ENCODE data around the gene COL16A1.
A peak's percentile ranks its signal among the peaks of the same experiment; 100 is the strongest.

Gene COL16A1

DNA sequence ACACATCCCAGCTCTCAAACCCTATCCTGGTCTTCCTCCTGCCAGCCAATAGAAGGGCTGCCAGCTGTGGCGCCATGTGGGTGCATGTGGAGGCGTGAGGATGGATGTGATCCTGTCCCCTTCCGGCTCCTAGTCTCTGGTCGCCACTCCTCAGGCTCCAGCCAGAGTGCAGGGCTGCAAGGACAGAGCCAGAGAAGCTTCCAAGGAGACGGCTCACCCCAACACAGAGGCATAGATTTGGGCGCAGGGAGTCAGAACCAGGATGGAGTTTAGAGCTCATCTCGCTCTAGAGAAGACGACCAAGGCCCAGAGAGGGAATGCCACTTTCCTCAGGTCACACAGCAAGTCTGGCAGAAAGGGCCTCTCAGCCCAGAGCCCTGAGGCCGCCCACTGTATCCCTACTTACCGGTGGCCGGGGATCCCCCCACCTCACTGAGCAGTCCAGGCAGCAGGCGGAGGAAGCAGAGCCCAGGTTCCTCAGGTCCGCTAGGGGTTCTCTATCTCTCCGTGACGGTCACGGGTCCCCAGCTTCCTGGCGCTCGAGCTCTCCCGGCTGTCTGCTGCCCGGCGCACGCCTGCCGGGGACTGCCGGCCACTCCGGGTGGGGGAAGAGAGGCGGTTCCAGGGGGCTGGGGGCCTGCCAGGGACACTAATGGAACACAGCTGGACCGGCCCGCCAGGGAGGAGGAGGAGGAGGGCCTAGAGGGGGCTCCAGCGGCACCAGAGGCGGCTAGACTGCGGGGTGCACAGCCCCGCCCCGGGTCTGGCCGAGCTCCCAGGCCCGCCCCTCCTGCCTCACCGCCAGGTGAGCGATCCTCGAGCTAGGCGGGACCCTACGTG is at the start of gene COL16A1:
Gene COL16A1 (minus strand): TSS at position 587 of the 840 bp plus-strand sequence. CDS start 1,824 bp downstream, outside the sequence.
- DNase-seq (ENCODE audit: low spot score) = no peak

DNA sequence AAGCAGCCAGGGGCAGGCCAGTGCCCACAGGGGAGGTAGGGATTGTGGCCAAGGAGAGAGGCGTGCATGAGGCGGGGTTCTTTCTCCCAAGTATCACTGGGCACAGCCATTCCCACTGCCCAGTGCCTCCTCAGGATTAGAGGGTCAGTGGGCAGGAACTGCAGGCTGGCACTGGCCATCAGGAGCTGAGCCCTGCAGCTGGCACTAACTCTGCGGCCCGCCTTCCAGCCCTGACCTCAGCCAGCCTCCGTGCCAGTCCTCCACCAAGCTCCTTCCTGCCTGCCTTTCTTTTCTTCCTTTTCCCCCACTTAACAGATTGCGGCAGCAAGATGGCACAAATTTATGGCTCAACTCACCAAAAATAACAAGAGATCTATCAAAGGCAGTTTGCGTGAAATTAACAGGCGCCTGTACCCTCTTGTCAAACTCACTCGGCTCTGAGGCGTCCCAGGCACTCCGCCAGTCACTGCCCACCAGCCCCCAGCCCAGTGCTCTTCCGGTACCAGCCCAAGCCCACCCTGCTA is 49.2 kb upstream of the COL16A1 start:
- peak; percentile 35 for DNase-seq (ENCODE audit: low spot score)

DNA sequence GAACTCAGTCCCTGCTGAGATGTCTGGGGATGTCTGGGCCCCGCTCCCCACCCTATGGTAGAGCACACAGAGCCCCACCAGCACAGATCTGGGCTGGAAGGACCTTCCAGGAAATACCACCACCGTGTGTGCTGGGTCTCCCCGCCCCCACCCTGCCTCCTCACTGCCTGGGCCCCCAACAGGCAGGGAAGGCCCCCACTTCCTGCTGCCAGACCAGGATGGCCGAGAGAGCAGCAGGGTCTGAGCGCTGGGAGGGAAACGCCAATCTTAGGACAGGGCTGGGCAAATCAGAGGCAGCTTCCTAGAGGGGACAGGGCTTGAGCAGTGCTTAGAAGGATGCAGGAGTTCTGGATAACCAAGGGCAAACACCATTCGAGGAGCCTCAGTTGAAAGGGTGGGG is 48.4 kb upstream of the COL16A1 start:
- DNase-seq (ENCODE audit: low spot score) = no peak

DNA sequence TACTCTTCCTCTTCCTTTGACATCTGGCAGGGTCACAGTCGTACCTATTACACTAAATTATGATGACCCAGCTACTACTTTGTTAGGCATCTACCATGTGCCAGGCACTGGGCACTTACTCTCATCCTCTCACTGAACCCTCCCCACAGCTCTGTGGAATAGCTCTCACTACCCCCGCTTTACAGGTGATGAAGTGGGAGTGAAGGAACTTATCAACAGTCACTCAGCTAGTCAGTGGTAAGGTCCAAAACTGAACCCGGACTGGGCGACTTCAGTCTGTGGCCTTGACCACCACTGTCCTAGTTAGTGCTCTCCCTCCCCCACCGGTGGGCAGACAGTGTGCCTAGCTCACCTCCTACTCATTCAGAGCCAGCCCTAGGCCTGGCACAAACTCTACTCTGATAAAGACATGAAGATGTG is 48.0 kb upstream of the COL16A1 start:
- DNase-seq (ENCODE audit: low spot score) = no peak

DNA sequence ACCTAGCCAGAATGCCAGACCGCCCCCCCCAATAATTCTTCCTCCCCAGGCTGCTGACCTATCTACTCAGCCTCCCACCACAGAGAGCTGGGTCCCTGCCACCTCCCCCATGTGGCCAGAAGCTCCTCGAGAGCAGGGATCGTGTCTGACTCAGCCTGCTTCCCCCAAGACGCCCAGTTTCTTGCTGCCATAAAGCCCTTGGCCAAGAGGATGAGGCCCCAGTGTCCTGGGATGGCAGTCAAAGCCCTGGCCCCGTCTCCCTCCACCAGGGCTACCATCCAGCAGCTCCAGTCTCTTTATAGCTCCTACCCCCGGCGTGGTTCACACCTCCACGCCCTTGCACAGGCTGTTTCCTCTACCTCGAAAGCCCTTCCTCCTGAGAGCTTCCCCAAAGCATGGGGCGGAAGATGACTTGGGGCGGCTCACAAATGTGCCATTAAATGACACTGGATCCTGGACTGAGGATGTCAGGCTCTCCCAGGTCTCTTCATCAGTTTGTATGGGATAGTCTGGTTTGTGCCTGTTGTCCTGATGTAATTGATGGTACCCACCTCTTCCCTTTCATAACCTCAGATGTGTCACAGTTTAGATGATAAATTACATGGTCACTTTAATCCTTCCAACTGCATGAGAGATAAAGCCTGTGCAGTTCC is 47.2 kb upstream of the COL16A1 start:
- DNase-seq (ENCODE audit: low spot score) = peak; percentile 38

DNA sequence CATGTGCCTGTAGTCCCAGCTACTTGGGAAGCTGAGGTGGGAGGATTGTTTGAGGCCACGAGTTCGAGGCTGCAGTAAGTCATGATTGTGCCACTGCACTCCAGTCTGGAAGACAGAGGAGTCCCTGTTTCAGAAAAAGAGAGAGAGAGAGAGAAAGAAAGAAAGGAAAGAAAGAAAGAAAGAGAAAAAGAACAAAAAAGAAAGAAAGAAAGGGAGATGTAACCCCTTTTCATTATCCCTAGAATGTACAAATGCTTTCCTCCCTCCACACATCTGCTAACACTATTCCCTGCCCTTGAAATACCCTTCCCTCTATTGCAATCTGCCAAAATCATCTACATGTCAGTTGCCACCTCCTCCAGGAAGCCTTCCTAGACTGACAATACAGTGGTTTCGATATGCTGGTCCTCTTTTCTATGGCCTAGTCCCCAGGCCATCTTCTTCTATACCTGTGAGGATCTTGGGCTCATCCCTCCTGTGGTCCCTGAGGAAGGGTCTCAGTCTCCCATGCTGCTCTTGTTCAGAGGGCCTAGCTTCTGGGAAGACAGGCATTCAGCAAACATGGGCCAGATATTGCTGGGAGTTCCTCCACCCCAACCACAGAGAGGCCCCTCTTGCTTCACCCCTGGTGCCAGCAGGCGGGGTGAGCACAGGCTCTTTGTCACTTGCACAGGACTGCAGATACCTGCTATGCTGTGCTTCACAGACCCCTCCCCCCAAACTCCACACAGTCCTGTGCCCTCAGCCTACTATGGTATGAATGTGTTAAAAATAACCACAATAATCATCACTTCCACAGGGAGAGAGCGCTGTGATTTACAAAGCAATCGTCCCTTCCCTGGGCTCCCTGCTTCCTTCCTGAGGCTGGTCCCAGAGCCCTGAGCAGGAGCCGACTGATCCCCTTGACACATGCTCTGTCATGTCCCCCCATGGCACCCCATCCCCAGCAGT is 46.2 kb upstream of the COL16A1 start:
- no peak for DNase-seq (ENCODE audit: low spot score)

DNA sequence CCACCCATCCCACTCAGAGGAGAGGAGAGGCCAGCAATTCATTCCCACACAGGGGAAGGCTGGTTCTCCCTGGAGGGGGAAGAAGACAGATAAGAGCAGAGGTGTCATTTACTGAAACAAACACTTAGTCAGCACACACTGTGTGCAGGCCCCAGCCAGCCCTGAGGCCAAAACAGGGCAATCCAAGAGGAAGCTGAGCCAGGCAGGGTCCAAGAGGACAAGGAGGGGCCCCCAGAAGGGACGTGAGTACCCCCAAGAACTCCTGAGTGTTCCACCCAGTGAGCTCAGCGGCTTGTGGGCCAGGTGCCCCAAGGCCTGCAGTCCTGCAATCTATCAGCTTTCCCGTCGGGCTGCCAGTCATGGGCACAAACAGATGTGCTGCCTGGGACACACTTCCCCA is 44.5 kb upstream of the COL16A1 start:
- DNase-seq (ENCODE audit: low spot score) = no peak

DNA sequence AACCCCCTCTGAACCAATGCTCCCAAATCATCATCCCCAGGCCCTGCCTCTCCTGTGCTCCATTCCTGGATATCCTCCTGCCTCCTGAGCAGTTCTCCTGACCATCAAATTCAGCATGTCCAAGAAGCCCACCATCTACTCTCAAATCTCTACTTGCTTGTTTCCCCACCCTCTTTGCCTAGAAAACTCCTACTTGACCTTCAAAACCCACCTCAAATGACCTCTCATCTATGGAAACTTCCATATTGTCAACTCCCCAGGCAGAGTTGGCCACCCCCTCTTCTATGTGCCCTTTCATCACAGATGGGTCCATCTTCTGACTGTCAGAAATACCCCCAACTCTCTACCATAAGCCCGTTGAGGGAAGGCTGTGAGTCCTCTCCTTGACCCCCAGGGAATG is 43.5 kb upstream of the COL16A1 start:
- DNase-seq (ENCODE audit: low spot score) = no peak

DNA sequence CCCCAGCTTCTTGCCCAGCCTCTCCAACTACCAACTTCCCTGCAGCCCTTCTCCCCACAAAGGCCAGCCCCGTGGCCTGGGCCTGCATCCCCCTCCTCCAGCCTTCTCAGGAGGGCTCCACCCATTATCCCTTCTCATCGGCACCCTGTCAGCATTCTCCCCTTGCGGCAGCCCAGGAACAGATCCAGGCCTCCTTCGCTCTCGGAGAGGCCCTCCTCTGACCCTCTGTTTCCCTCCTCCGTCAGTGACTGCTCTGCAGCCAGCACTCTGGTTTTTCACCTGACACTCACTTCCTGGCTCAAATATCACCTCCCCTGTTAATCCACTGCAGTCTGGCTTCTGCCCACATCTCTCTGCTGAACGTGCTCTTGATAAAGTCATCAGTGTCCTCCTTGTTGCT is 42.9 kb upstream of the COL16A1 start:
- DNase-seq (ENCODE audit: low spot score) = peak; percentile 22

DNA sequence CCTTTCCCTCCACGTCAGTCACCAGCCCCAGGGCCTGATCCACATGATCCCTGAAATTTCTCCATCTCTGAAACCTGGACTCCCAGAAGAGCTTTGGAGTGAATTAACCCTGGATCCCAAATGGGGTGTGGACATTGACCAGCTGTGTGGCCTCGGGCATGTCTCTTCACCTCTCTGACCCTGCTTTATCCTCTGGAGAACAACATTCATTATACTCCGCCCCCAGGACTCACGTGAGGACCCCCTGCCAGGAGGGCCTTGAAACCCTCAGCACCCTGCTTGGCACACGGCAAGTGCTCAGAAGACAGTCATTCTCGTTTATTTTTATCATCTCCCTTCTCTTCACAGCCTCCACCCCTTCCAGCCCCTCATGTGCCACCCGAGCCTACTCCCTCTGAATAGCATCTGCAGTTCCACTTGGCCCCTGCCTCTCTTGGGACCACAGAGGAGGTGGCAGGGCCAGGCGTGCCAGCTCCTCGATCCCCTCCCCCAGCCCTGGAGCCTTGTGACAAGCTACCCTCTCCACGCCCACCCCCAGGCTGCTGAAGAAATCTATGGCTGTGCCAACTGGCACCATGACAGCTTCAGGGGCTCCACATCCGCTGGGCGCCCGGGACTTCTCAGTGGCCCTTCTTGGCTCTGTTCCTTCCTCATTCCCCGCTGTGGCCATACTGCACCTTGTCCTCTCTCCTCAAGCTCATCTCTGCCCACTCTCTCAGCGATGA is 42.3 kb upstream of the COL16A1 start:
- no peak for DNase-seq (ENCODE audit: low spot score)

DNA sequence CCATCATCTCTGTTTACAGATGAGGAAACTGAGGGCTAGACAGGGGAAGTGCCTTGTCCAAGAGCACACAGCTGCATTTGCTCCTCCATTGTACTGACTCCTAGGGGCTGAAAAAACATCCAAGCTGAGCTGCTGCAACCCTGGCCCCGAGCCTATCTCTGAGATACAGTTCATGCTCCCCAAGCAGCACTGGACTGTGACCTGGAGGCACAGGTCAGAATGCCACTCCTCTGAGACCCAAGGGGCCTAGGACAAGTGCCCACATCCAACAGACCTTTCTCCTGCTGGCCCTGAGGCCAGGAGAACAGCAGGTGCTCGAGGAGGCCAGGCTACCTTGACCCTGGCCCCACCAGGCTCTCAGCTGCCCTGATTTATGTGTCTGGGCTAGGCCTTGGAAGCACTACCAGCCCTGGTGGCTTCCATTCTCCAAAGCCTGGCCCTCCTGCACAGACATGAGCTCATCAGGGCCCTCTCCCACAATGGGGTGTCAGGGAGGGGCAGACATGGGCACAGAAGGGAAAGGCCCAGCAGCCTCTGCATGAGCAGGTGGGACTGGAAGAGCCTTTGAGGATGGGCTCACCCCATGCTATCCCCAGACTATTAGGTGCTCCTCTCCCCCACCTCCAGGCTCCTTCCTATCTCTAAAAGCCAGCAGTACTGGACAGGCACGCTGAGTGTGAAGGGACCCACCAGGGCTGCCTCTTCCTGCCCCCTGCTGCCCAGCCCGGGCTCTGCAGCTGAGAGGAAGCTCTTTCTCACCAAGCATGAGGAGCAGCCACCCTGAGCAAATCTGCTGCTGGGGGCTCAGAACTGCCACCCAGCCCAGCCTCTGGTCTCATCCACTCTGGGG is 41.5 kb upstream of the COL16A1 start:
- peak; percentile 73 for DNase-seq (ENCODE audit: low spot score)

DNA sequence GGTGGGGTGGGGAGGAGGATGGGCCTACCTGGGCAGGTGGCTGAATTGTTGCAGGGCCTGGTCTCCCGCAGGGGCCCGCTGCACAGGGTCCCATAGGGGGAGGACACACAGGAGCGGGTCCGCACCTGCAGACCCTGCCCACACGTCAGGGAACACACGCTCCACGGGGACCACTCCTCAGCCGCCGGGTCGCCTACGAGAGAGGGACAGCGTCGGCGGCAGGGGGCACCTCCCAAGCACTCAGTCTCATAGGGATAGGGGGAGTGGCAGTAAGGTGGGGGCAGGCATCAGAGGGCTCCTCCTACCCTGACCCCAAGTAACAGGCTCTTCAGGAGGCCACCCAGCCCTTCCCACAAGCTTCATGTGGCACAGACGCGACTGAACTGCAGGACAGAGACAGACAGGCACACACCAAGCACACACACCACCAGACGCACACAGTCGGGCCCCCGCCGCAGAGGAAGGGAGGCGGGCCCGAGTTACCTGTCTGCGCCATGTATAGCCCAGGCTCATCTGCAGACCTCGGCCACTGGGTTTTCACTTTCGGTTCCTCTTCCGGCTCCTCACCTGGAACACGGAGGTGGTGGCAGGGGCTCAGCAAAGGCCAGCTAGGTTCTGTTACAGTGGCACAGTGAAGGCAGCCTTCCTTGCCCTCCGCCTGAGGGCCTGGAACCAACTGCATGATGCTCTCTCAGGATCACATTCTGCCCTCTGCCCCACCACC is 40.5 kb upstream of the COL16A1 start:
- DNase-seq (ENCODE audit: low spot score) = no peak

DNA sequence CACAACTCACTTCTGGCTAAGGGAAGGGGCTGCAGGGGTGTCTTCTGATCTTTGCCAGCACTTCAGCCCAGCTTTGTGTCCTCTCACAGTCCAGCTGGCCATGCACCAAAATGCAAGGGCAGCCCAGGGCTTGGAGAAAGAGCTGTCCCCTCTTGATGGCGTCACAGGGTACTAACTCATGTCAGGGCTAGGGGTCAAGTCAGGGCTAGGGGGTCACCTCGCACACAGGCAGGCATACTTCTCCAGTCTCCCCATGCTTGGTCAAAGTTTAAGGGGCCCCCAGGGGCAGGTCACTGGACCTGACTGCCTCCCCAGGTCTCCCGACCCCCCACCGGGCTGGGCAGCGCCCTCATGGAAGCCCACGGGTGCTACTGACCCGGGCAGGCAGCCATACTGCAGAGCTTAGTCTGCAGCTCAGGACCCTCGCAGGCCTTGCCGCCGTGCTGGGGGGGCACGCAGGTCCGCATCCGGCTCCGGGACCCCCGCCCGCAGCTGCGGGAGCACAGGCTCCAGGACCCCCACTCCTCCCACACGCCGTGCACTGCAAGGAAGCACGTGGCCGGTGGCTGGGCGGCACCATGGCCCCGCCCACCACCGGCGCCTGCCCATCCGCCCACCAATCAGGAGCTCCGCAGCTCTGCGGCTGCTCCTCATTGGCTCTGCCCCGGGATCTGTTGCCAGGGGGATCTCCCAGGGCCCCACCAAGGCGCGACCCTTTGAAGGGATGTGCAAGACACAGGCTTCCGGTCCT is 38.8 kb upstream of the COL16A1 start:
- no peak for DNase-seq (ENCODE audit: low spot score)

DNA sequence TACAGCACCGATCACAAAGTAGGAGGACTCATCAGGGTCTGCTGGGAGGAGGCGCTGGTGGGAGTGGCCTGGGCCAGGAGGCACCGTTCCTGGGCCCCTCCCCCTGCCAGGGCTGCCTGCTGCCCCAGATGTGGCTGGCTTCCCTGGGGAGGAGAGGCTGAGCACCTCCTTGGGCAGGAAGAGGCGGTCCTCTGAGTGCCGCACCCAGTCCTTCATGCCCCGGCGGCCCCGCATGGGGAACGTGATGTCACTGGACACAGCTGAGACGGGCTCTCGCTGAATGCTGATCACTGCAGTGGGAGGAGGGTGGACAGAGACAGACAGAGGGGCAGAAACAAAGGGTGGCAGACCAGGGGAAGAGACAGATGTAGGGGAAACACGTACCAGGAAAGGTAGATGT is 35.5 kb upstream of the COL16A1 start:
- DNase-seq (ENCODE audit: low spot score) = no peak

DNA sequence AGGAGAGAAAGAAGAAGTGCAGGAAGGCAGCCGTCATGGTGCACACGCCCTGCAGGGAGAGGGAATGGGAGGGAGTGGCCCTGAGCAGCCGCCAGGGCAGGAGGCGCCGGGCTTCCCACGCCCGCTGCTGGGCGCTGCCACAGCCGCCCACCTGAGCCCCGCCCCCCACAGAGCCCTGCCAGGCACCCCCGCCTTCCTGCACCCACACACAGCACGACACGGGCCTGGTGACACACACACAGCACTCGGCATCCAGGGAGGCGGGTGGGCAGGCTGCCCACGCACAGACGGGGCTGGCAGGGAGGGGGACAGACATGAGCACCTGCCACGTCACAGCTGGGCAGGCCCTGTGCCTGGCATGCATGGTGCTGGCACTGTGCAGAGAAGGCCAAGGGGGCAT is 32.9 kb upstream of the COL16A1 start:
- DNase-seq (ENCODE audit: low spot score) = no peak

DNA sequence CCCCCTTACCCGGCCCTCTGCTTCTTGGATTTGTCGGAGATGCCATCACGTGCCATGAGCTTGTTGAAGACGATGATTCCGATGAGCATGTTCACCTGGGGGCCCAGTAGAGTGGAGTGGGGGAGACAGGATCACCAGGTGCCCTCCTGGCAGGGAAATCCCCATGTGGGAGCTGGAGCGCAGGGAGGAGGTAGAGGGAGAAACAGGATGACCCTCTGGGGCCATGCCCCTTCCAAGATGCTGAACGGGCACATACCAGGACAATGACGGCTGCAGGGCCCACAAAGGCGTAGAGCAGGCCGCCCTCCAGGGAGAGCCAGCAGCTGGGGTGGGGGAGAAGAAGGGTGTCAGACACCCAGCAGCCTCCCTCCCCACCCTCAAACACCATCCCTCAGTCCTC is 31.8 kb upstream of the COL16A1 start:
- no peak for DNase-seq (ENCODE audit: low spot score)

DNA sequence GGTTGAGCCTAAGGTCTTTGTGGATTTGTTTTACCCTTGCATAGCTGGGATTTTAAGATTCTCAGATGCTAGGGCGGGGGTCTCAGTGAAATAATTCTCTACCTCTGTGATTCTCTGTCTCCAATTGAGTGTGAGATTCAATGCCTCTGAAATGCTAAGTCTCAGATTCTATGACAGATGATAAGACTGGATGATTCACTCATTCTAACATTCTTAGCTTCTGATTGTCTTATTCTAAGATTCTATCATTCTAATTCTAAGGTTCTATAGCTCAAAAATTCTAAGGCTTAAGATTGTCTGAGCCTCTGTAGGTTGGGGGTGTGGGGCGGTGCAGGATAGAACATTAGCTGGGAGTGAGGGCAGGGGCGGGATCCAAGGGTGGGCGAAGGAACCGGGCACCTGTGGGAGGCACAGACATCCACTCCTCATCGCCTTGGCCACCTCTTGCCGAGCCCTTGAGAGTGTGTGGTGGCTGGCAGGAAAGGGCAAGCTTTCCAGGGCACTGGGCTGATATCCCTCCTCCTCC is 30.8 kb upstream of the COL16A1 start:
- DNase-seq (ENCODE audit: low spot score) = no peak

DNA sequence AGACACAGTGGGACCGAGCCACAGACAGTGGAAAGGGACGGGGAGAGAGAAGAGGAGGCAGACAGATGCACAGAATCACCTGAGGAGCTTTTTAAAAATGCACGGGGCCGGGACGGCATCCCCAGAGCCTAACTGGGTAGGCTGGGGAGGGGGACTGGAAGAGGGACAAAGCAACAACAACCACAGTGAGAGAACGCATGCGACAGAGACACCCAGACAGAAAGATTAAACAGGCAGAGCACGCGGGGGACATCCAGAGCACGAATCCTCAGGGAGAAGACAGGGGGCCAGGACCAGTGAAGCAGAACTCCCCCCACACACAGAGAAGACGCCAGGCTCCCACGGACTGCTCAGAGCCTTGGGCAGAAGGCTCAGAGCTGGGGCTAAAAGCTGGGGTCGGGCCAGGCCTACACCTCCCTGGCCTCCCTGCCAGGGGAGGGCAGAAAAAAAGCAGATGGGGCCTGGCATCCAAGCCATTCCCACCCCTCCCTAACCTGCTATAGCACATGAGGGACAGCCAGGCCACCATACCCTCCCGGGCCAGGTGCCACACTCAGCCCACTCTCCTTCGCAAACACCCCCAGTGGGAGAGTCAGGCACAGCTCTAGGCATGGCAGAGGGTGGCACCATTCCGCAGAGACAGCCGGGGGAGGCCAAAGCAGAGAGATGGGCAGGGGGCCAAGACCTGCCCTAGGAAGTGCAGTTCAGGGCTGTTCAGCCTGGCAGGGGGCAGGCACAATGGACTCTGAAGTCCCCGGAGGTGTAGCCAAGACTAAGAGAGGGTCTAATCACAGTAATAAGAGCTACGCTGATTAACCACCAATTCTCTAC is 29.8 kb upstream of the COL16A1 start:
- no peak for DNase-seq (ENCODE audit: low spot score)
